Fibroblast of upper back skin (primary cell): Measurements from ENCODE around the gene HOXD1.

Experiments used
- DNase-seq: peaks from one replicate; pipeline ENCODE4 v3.0.0-alpha.2; 2013

Gene HOXD1

DNA sequence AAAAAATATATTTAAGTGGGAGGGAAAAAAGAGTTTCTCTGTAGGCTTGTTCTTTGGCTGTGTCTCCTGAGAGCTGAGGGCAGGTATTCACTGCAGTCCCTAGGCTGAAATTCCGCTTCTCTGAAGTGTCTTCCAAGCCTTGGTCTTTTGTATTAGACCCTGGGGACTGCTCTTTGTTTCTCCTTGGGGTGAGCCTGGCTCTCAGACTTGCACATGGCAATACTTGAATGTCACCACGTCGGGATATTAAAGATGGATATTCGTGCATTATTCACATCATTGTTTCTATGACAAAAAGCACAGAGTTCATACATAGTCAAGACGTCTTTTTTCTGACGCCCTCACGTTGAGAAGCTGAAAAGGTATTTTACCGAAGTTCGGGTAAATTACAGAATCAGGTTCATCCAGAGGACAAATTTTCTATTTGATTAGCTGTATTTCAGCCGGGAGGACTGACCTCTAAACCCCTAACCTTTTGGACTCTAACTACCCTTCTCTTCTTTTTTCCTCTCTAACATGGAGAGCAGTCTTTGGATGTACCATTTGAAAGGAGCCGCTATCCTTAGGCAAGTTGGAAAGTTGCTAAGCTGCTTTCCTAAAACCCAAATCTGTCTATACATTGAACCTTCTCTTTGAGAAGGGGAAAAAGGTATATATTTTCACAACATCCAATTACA is 33.8 kb upstream of the HOXD1 start:
- DNase-seq: no peak

GRCh38 chr2:176155356-176156044 is 33.0 kb upstream of the HOXD1 start:
- no peak for DNase-seq

GRCh38 chr2:176156301-176156806 is 32.1 kb upstream of the HOXD1 start:
- no peak for DNase-seq

DNA sequence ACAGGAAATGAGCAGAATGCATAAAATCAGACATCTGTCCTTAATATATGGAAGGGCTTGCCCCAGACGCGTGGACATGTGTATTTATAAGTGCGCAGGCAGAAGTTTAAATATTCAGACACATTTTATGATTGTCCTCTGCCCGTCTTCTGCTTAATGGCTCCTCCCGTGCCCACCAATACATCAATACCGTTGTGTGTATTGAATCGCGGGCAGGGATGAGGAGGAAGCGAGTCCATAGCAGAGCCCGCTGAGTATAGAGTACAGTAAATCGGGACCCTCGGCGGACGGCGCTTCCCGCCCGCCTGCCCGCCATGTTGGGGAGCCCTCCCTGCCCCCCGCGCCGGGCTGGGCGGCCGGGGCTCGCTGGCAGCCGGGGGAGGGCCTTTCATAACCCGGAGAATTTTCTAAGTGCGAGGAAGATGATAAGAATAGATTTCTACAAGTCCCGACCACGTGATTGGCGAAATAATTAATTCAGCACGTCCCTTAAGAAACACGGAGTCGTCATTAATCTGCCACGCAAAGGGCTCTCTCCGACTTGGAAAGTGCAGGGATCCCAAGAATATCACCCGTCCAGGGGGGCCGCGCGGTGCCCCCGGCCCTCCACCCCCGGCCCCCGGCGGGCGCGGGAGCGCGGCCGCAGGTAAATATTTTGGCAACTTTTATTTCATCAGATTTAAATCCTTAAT is 31.5 kb upstream of the HOXD1 start, which contains the start of gene HOXD3:
Gene HOXD3, plus strand, starts transcription at position 501 of the 692 bp plus-strand sequence. CDS start 11,808 bp downstream, outside the sequence.
- peak; percentile 69 for DNase-seq

DNA sequence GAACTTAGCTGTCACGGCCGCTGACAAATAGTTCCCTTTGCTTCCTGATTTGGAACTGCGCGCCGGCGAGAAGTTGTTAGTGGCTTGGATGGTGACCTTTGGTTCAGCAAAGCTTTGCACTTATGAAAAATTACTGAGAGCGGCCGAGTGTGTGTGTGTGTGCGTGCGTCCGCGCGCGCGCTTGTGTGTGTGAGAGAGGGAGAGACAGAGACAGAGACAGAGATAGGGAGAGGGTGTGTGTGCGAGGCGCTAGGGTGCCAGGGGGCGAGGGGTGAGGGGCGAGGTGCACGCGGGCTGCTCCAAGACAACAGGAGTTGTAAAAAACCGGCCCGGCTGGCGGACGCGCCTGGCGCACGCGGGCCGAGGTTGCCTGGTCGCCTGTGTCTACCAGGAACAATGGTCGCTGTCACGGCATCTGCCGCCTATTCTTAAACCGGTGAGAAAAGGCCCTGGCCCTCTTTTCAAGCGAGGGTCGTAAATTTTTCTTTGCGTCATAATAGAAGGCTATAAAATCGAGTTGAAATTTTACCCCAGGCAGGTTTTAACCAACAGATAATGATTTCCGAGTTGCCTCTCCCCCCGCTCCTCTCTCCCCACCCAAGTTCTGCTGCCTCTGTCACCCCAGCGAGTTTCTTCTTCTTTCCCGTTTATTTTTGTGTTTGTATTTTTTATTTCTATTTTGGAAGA is 30.8 kb upstream of the HOXD1 start:
- no peak for DNase-seq

DNA sequence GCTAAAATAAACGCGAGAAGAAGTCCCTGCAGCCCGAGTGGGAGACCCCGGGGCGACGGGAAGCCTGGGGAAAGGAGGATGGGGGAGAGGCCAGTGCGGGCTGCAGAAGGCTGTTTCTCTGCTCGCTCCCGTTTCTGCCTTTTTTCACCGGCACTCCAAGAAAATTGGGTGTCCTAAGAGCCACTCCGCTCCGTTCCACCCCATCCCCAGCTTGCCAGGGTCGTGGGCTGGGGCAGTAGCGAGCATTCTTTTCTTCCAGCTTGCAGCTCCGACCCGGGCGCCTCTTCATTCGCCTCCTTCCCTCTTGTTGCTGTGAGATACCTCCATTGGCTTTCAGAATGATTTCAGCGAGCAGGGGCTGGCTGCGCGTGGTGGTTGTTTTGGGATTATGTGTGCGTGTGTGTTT is 30.3 kb upstream of the HOXD1 start:
- no peak for DNase-seq

GRCh38 chr2:176158855-176159662 is 29.4 kb upstream of the HOXD1 start:
- peak; percentile 77 for DNase-seq

DNA sequence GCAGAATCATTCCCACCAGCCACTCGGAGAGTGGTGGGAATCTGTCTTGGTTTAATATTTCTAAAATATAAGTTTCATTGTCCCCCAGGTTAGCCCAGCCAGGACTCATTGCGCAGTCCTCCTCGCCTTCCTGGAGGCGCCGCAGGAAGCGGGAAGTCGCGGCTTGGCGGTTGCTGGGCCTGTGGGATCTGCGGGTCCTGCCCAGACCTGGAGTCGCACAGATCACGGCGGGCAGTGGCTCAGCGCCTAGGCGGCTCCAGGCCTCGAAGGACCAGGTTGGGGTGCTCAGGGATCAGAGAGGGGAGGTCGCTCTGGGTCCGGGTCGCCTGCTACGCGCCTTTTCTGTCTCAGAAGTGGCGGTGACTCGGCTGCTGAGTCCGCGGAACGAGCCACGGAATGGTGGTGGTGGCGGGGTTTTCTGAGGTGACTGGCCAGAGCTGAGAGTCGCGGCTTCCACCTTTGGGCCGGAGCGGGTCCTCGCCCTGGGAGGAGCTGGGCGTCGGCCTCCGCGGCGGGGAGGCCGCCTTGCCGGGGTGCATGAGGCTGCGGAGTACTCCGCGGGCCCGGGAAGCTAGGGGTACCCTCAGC is 28.7 kb upstream of the HOXD1 start:
- DNase-seq: no peak

- no peak for DNase-seq
Measured at GRCh38 chr2:176160251-176160985, 28.1 kb upstream of the HOXD1 start.

GRCh38 chr2:176160986-176161824 is 27.3 kb upstream of the HOXD1 start:
- no peak for DNase-seq

- DNase-seq: peak; percentile 91
Measured at GRCh38 chr2:176161825-176162626, 26.4 kb upstream of the HOXD1 start.

- no peak for DNase-seq
Measured at GRCh38 chr2:176162911-176163671, 25.4 kb upstream of the HOXD1 start.

GRCh38 chr2:176163672-176164056 is 24.8 kb upstream of the HOXD1 start:
- no peak for DNase-seq

- no peak for DNase-seq
Measured at GRCh38 chr2:176164201-176164600, 24.3 kb upstream of the HOXD1 start.

GRCh38 chr2:176164611-176165369 is 23.7 kb upstream of the HOXD1 start:
- no peak for DNase-seq

GRCh38 chr2:176165370-176166050 is 23.0 kb upstream of the HOXD1 start:
- DNase-seq: no peak

- peak; percentile 60 for DNase-seq
Measured at GRCh38 chr2:176166272-176166671, 22.2 kb upstream of the HOXD1 start.
